Esophagus muscularis mucosa (tissue), 3 donors: Measurements from ENCODE around the gene BDKRB2.

Experiments used
- CTCF ChIP-seq, 3 experiments: fragments of 200-600 bp in 2 of 3; fragments of 450-650 bp in 1 of 3; sonication (generic) in 2 of 3; IDR thresholded peaks; one replicate each; pipeline ENCODE4 v1.5.1; 2017 to 2019; ENCODE audit warnings: antibody characterized with exemption in 3 of 3, mild to moderate bottlenecking in 2 of 3, moderate library complexity in 1 of 3
- POLR2AphosphoS5 ChIP-seq, 2 donors: sonication (generic); formaldehyde crosslinking; IDR thresholded peaks; one replicate each; pipeline ENCODE4 v1.6.1; 2017; ENCODE audit warnings: antibody characterized with exemption in 2 of 2

DNA sequence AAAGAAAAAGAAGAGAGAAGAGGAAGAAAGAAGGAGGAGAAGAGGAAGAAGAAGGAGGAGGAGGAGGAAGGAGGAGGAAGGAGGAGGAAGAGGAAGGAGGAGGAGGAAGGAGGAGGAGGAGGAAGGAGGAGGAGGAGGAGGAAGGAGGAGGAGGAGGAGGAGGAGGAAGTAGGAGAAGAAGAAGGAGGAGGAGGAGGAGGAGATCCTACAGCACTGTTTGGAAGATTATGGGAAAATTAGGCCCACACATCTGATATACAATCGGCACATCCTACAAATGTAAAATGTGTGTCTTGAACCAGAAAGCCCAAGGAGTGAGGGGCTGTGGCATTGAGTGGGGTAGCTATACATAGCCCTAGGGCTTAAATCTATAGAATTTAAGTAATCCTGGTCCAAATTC is 12.0 kb downstream of the BDKRB2 start:
- TF ChIP-seq CTCF (IDR thresholded peaks at IDR 0.05) (no peak), POLR2AphosphoS5 (IDR thresholded peaks at IDR 0.05) (no peak)
